Left renal cortex interstitium (tissue), 4 donors: Measurements from ENCODE around the gene DGKH. TPM values are rescaled to one million over a fixed set of nuclear protein-coding genes. Genes with fewer than 3 reads are reported as not detected.

Experiments used
- DNase-seq, 4 donors: peaks; one replicate each; pipeline ENCODE4 v3.0.0-alpha.2; 2013; ENCODE audit warnings: low read depth in 4 of 4, low spot score in 2 of 4, missing footprints in 1 of 4
- polyA plus RNA-seq, 4 donors: library from polyadenylated mRNA; unstranded; fragments of 120-200 nt; gene quantifications; one replicate each; pipeline ENCODE4 v1.2.1, GENCODE V29; 2013; ENCODE audit not compliant: insufficient read length in 4 of 4

Gene DGKH, protein sequence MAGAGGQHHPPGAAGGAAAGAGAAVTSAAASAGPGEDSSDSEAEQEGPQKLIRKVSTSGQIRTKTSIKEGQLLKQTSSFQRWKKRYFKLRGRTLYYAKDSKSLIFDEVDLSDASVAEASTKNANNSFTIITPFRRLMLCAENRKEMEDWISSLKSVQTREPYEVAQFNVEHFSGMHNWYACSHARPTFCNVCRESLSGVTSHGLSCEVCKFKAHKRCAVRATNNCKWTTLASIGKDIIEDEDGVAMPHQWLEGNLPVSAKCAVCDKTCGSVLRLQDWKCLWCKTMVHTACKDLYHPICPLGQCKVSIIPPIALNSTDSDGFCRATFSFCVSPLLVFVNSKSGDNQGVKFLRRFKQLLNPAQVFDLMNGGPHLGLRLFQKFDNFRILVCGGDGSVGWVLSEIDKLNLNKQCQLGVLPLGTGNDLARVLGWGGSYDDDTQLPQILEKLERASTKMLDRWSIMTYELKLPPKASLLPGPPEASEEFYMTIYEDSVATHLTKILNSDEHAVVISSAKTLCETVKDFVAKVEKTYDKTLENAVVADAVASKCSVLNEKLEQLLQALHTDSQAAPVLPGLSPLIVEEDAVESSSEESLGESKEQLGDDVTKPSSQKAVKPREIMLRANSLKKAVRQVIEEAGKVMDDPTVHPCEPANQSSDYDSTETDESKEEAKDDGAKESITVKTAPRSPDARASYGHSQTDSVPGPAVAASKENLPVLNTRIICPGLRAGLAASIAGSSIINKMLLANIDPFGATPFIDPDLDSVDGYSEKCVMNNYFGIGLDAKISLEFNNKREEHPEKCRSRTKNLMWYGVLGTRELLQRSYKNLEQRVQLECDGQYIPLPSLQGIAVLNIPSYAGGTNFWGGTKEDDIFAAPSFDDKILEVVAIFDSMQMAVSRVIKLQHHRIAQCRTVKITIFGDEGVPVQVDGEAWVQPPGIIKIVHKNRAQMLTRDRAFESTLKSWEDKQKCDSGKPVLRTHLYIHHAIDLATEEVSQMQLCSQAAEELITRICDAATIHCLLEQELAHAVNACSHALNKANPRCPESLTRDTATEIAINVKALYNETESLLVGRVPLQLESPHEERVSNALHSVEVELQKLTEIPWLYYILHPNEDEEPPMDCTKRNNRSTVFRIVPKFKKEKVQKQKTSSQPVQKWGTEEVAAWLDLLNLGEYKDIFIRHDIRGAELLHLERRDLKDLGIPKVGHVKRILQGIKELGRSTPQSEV
- polyA plus RNA-seq, result 10 to 100 TPM in 1 of 4 donors, 1 to 10 TPM in 3; 4.2 to 11.4 (median 6.7) TPM

DNA sequence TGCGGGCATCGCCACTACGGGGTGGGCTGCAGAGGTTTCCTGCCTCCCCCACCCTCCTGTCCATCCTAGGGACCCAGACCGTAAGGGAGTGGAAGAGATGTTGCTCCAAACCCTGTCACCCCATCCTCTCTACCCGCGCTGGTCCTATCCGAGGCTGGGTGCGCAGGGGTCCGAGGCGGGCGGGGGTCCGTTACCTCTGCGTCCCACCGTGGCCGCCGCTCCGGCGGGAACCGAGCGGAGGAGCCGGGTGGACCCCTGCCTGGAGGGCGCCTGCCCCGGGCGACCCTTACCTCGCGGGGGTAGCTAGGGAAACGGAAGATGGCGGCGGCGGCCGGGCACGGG, at the start of gene DGKH:
TSS of gene DGKH (plus strand) at position 307 of the 342 bp plus-strand sequence. CDS start 126 bp downstream, outside the sequence.
- DNase-seq, result no peak

DNA sequence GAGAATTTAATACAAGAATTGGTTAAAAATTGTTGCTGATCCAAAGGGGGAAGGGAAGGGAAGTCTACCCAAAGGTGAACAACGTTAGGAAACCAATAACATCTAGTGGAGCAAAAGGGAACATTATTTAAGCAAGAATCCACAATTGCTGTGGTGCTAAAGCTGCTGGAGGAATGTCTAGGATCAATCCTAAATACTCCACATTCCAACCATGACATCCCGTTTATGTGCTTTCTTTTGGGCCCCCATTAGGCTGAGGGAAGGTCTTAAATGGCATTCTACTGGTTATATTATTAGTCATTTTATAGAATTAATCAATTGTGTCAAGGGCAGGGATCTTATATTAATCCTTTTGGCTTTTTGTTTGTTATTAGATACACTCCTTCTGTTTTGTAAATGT, 47.6 kb upstream of the DGKH start:
- DNase-seq, result no peak

DNA sequence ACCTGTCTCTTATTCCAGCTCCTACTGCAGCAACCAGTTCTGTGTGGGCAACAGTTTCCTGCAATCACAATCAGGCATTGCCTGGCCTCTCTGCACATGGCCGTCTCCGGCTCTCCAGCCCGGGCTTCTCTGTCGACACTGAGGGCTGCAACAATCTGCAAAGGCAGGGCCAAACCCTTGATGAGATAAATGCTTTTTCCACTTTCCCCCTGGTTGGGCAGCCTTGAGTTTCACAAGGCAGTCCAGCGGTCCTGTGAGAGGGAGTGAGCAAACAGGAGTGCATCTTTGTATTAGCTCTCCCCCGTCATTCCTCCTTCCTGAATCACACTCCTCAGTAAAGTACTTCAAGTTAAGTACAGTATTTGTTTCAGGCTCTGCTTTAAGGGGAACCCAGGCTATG, 46.9 kb upstream of the DGKH start:
- DNase-seq, result peak in 3 of 4 donors; percentile 5 to 19 (median 9)

DNA sequence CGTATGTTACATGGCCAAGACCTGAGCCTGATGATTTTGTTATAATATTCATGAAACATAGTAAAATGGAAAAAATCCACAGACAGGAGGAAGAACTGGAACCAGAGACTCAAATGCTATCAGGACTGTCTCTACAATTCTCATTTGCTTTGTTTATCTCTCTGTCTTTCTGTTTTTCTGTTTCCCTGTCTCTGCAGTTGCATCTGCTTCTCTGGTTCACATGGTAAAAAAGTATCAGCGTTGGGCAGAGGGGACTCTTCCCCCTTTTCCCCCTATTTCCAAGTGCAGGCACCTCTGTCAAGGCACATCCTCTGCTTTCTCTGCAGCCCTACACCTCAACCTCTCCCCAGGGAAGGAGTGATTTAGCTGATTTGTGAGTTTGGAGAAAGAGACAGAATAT, 46.4 kb upstream of the DGKH start:
- DNase-seq, result no peak

DNA sequence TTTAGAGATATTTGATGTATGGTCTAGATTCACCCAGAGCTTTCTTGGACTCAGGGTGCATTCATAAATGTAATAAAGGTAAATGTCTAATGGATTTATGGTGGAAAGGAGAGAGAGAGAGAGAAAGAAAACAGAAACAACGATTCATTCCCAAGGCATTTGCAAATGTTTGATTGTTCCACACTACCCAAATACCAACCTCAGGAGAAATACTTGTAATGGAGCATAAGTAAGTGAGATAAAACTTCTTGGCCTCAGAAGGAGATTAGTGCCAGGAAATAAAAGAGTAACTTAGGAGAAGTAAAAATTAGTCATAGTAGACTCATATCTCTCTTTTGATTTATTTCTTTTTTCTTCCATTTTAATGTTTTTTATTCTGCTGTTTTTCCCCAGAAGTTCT, 40.6 kb upstream of the DGKH start:
- DNase-seq, result no peak

DNA sequence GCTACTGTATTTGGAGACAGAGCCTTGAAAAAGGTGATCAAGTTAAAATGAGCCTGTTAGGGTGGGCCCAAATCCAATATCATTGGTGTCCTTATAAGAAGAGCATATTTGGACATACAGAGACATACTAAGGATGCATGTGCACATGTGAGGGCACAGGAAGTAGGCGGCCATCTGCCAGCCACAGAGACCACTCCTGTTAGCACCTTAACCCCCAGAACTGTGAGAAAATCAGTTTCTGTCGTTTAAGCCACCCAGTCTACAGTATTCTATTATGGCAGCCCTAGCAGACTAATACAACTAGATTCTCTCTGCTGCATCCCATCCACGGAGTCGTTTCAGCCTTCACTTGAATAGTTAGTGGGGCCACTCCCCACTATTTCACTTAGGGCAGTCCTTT, 39.4 kb upstream of the DGKH start:
- DNase-seq, result no peak

DNA sequence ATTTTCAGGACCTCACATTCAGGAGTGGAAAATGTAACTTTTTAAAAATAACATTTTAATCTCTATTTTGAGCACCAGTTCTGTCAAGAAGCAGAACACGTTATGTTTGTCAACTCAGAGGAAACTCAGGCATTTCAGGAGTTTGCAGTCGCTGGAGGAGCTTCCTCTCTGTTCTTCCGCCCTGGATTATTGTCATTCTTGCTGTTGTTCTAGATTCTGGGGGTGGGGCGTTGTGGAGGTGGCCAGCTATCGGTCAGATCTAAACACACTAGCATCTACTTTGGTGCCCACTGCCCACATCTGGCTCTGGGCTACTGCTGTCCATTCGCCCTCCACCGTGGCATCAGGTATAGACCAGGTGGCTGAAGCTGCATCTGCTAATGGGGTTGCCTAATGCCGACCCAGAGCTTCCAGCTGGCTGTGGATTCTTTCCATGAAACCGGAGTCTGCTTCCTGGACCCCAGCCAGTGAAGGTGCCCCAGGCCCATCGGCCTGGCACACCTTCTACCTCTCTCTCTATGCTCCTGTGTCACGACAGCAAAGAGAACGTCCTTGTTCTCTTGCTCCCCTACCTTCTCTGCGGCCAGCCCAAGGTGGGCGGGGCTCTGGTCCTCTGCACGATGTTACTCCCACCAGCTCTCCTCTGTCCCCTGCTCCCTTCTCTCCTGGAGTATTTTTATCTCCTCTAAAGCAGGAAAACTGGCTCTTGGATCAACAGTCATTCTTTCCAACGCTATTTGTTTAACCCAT, 36.7 kb upstream of the DGKH start:
- no peak for DNase-seq

DNA sequence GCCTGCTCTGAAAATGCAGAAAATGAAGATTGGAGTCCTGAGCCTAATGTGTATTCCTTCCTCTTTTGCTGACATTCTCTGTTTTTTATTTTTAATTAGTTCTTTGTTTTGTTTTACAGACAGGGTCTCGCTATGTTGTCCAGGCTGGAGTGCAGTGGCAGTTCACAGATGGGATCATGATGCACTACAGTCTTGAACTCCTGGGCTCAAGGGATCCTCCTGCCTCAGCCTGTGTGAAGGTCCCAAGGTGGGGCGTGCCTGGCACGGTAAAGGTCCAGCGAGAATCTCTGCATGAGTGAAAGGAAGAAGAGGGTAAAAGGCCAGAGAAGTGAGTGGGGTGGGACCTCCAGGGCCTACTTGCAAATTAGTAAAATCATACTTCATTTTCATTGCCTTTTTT, 34.3 kb upstream of the DGKH start:
- no peak for DNase-seq

DNA sequence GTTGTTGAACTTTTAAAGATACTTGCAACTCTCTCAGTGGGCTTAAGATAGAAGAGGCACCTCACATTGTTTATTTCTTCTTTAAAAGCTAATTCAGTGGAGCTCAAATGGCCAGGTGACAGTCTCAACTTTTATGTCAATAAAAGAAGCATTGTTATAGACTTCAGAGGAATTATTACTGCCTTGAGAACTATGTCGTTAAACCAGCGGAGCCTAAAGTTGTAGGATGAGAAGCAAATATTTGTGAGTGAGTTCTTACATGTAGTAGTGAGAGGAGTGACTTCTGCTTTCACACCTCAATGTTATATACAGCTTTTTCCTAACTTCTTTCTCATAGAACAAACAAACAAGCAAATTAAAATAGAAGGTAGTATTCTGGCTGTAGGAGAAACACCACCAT, 31.2 kb upstream of the DGKH start:
- DNase-seq, result no peak

DNA sequence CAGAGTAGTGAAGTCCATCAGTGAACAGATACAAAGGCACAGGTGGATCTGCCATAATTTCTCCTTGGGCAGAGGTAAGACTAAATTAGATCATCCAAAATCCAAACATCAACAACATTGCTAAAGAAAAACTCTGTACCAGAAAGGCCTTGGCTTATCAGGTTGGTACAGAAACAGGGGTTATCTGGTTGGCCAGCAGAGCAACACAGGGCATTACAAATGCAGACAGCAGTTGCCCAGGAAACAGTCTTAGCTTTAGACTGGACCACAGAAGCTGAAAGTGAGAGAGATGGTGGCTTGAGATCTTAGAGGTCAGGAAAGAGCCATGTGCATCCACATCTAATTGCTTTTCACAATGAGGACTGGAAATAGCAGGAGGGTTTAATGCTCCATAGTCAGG, 26.6 kb upstream of the DGKH start:
- no peak for DNase-seq

DNA sequence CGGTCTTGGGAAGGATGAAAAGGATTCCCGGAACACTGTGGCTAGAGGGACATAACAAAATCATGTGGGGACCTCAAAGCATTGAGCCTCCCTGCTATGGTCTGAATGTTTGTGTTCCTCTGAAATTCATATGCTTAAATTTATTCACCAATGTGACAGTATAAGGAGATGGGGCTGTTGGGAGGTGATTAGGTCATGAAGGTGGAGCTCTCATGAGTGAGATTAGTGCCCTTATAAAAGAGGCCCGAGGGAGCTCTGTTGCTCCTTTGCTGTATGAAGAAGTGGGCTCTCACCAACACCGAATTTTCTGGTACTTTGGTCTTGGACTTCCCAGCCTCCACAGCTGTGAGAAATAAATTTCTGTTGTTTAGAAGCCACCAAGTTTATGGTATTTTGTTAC, 26.1 kb upstream of the DGKH start:
- no peak for DNase-seq

DNA sequence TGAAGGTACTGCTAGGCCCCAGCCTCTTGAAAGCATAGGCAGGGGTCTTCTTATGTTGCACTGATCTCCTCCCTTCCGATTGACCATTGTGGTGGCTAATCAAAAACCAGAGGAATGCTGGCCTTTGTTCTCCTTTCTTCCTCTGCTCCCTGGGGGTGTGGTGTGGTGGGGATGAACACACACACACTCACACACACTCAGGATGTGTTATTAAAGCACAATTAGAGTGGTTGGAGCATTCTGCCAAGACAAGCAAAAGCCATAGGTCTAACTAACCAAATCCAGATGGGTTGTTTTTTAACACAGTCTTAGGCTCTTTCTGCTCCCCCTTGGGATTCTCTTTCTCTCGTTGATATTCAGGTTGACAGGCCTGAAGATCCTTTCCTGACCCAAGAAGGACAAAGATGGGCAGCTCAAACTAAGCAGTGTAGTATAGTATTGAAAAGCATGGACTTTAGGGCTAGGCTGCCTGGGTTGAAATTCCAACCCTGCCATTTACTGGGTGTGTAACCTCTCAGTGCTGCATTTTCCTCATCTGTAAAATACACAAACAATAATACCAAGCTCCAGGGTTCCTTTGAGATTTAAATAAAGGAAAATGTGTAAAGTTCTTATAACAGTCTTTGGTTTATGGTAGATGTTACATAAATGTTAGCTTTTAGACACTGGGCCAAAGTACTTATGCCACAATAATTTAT, 25.5 kb upstream of the DGKH start:
- no peak for DNase-seq

DNA sequence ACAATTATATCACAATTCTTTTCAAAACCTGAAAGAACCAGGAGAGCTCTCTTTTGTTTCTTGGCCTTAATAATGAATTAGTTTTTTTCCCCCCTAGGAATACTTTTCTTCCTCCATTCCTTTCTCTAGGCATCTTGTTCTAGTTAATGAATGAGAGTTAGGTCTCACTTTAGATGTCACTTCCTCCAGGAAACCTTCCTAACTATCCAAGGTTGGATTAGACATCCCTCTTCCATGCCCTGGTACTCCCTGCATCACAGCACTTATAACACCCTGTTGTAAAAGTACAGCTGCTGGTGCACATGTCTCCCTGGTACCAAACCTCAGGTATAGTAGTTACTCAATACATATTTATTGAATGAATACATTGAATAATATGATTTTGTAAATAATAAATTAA, 21.2 kb upstream of the DGKH start:
- no peak for DNase-seq

DNA sequence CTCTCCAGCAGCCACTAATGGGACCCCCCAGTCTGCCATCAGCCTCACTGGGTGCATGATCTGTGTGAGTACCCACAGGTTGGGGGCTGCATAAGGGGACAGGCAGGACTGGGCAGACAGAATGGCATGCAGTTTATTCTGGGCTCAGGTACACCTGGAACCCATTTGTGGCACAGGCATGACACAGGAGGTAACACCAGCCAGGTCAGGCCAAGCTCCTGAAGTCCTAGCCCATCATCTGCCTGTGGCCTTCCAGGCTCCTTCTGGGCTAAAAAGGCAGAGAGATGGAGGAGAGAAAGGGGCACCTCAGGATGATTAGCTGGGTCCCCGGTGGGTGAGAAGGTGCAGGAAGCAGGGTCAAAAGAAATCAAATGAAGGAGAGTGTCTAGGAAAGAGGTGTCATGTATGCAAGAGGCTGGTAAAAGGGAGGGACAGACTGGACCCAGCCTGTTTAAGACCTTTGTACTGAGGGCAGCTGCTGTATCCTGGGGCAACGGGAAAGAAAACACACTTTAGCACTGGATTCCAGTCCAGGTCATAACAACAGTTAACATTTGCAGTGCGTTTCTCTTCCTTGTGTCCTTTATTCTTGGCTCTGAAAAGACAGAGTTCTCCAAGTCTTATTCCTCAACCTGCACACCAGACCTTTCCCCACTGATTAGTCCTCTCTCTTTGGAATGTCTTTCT, 20.2 kb upstream of the DGKH start:
- no peak for DNase-seq

DNA sequence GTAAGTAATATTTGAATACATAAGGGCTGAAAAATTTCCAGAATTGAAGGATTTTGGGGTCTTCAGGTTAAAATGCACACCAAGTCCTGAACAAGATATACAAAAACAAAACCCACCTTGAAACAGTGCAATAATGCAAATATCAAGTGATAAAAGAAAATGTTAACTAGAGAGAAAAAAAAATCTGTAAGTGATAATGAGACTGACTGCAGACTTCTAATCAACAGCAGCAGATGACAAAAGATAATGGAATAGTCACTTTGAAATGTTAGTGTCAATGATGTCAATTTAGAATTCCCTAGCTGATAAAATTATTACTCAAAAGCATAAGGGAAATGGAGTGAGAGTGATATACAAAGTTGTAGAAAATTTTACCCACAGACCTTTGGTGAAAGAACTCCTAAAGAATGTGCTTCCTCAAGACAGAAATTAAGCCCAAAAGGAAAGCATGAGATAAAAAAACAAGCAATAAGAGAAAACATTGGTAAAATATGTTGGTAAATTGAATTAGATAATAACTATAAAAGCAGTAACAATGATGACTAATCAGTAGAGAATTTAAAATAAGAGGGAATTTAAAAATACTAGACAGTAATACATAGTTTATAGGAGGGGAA, 12.4 kb upstream of the DGKH start:
- DNase-seq, result no peak

DNA sequence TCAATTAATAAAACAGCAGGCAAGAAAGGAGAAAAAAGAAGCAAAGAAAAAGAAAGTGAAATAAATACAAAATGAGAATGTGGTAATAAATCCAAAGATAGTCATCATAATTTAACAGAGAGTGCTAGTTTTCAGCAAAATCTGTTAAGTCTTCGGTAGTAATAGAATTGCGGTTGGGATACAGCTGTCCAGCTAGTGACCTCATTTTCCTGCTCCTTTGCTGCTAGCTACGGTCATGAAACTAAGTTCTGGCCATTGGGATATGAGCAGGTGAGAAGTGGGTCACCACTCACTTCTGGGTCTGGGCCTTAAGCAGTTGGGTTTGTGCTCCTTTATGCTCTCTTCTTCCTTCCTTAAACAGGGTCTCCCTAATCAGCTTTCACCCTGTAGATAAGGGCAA, 11.7 kb upstream of the DGKH start:
- DNase-seq, result no peak

DNA sequence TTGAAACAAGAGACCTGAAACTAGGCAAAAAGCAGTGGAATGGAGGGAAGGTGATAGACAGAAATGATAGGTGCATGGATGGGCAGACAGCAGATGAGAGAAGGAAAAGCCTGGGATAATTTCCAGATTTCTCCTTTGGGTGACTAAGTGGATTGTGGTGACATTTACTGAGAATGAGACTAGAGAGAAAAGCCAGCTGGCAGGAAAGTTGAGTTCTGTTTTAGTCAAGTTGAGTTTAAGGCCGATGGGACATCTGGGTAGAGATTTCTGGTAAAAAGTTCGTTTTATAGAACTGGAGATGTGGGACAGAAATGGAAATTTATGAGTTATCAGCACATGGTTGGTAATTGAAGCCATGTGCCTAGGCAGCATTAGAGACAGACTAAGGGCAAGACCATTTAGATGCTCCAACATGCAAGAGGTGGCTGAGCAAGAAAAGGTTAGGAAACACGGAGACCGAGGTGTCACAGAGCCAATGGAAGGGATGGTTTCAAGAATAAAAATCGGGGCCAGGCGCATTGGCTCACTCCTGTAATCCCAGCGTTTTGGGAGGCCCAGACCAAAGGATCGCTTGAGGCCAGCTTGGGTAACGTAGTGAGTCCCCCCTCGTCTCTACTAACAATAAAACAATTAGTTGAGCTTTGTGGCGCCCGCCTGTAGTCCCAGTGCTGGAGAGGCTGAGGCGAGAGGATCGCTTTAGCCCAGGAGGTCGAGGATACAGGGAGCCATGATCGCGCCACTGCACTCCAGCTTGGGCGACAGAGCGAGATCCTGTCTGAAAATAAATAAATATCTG, 9.6 kb upstream of the DGKH start:
- no peak for DNase-seq

DNA sequence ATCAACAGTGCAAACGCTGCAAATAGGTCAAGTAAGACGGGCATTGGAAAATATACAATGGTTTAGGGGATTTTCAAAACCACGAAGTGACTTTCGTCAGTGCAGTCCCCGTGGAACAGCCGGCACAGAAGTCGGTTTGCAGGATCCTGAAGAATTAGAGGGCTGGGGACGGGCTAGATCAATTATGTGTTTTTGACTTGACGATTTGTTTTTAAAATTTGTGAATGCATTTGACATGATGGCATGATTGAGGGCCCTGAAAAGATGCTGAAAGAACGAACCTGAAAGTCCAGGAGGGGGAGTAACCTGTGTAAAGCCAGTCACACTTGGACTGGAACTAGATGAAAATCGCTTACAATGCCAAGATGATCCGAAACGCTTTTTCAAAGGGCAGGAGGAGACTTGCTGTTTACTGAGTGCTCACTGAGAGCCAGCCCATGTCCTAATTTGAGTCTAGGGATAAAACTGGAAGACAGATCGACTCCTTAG, 8.9 kb upstream of the DGKH start:
- no peak for DNase-seq
